Endodermal cell (in vitro differentiated cells): Measurements from ENCODE around the gene KAZN. TPM values are rescaled to one million over a fixed set of nuclear protein-coding genes. Genes with fewer than 3 reads are reported as not detected.
"Not testable (repeated sequence)": the region's sequence is repeated elsewhere in the genome, so short reads cannot be mapped to it uniquely, and the experiment has no call there.

Experiments used
- DNase-seq: peaks from one replicate; pipeline ENCODE4 v3.0.0-alpha.2; 2017
- H3K27ac ChIP-seq: 2 replicates; pipeline ENCODE4 v1.5.1; 2013; ENCODE audit warnings: mild to moderate bottlenecking, low read depth, low read length, moderate library complexity
- H3K27me3 ChIP-seq: 2 replicates; pipeline ENCODE4 v1.6.1; 2013; ENCODE audit warnings: mild to moderate bottlenecking, low read length, moderate library complexity; ENCODE audit not compliant: insufficient read depth, control insufficient read depth, poor library complexity, severe bottlenecking
- H3K36me3 ChIP-seq: 2 replicates; pipeline ENCODE4 v1.7.0; 2013; ENCODE audit warnings: mild to moderate bottlenecking, low read length, moderate library complexity; ENCODE audit not compliant: control insufficient read depth, insufficient read depth
- H3K4me1 ChIP-seq: one replicate; pipeline ENCODE4 v1.7.0; 2013; ENCODE audit warnings: low read length; ENCODE audit not compliant: control insufficient read depth, insufficient read depth
- H3K4me3 ChIP-seq: 2 replicates; pipeline ENCODE4 v1.5.1; 2013; ENCODE audit warnings: mild to moderate bottlenecking, low read length, moderate library complexity
- H3K9ac ChIP-seq: 2 replicates; pipeline ENCODE4 v1.6.1; 2013; ENCODE audit warnings: mild to moderate bottlenecking, low read length, moderate library complexity; ENCODE audit not compliant: poor library complexity, severe bottlenecking; ENCODE audit errors: extremely low read depth
- H3K9me3 ChIP-seq: 2 replicates; pipeline ENCODE4 v1.6.1; 2013; ENCODE audit warnings: mild to moderate bottlenecking, low read length, moderate library complexity; ENCODE audit not compliant: control insufficient read depth
- H3K27ac Mint-ChIP-seq: 2 replicates; pipeline ENCODE4 v1.8.0; 2020; ENCODE audit warnings: mixed read lengths
- H3K27me3 Mint-ChIP-seq: 2 replicates; pipeline ENCODE4 v1.8.0; 2021; ENCODE audit warnings: mild to moderate bottlenecking, mixed read lengths; ENCODE audit not compliant: insufficient read depth
- H3K36me3 Mint-ChIP-seq: 2 replicates; pipeline ENCODE4 v1.8.0; 2020; ENCODE audit warnings: low read depth, mixed read lengths
- H3K4me1 Mint-ChIP-seq: 2 replicates; pipeline ENCODE4 v1.8.0; 2020; ENCODE audit warnings: mixed read lengths
- H3K4me3 Mint-ChIP-seq: 2 replicates; pipeline ENCODE4 v1.8.0; 2020; ENCODE audit warnings: mild to moderate bottlenecking, moderate library complexity, mixed read lengths
- H3K9me3 Mint-ChIP-seq: 2 replicates; pipeline ENCODE4 v1.8.0; 2020; ENCODE audit warnings: mild to moderate bottlenecking, mixed read lengths
- WGBS, 2 experiments: methylation state at CpG; one replicate each; pipeline versions ENCODE4 v1.1.5 to v1.1.7; 2013; ENCODE audit warnings: missing lambda C conversion rate in 2 of 2, mixed read lengths in 1 of 2; ENCODE audit not compliant: insufficient coverage in 1 of 2, insufficient read length in 1 of 2; 5-methylcytosine and 5-hydroxymethylcytosine counted together
- total RNA-seq, 2 donors: library from RNA; stranded (reverse); fragmentation: NEBNext Ultra II Directional in 1 of 2; extraction: Animal tissue kit (Norgen Biotek cat#: 25700) in 1 of 2; gene quantifications; 2 replicates in 1 of 2; 3 replicates in 1 of 2; pipeline ENCODE4 v1.2.1, GENCODE V29; 2021
- TF ChIP-seq, protein P1 (sequence below): fragments of 200-600 bp; sonication (generic); conservative IDR thresholded peaks from 2 replicates; pipeline ENCODE4 v1.5.0; 2021; ENCODE audit warnings: antibody characterized with exemption, mild to moderate bottlenecking

KAZN gene
- total RNA-seq, 2 donors from 2014 or later, result 12.4 to 13.9 TPM

DNA sequence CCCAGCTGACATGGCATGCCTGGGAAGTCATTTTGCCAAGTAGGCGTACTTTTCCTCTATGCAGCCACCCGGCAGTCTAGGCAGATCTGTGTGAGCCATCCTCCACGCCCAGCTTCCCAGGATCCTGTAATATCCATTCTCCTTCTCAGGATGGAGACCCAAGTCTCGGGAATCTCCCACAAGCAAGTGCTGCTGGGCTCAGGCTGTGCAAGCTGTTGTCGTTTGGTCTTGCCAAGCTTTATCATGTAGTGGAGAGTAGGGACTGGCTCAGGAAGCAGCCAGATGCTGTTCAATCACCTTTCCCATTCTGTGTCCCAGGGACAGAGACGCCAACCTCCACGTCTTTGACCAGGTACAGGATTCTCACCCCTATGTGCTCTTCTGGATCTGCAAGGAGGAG, 363.9 kb downstream of the KAZN start:
- Histone ChIP-seq H3K4me1 (no peaks in the 10 kb centered on the region), H3K9ac (no peak overlapping the region), H3K9me3 (peaks cover 2% of the 10 kb centered on the region), H3K27me3 (no peaks in the 10 kb centered on the region), H3K4me3 (no peak overlapping the region), H3K36me3 (peaks cover 5% of the 10 kb centered on the region), H3K27ac (no peak overlapping the region)
- Mint-ChIP-seq H3K27ac (no peak overlapping the region), H3K4me3 (no peak overlapping the region), H3K9me3 (peaks cover 4% of the 10 kb centered on the region), H3K27me3 (no peaks in the 10 kb centered on the region), H3K4me1 (no peaks in the 10 kb centered on the region), H3K36me3 (peaks cover 33% of the 10 kb centered on the region)
- WGBS, 2 experiments, result 95 to 100% methylated on average over 5 to 7 of the region's 7 CpGs
- TF ChIP-seq, protein P1, sequence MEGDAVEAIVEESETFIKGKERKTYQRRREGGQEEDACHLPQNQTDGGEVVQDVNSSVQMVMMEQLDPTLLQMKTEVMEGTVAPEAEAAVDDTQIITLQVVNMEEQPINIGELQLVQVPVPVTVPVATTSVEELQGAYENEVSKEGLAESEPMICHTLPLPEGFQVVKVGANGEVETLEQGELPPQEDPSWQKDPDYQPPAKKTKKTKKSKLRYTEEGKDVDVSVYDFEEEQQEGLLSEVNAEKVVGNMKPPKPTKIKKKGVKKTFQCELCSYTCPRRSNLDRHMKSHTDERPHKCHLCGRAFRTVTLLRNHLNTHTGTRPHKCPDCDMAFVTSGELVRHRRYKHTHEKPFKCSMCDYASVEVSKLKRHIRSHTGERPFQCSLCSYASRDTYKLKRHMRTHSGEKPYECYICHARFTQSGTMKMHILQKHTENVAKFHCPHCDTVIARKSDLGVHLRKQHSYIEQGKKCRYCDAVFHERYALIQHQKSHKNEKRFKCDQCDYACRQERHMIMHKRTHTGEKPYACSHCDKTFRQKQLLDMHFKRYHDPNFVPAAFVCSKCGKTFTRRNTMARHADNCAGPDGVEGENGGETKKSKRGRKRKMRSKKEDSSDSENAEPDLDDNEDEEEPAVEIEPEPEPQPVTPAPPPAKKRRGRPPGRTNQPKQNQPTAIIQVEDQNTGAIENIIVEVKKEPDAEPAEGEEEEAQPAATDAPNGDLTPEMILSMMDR, result no peak
- no peak for DNase-seq

DNA sequence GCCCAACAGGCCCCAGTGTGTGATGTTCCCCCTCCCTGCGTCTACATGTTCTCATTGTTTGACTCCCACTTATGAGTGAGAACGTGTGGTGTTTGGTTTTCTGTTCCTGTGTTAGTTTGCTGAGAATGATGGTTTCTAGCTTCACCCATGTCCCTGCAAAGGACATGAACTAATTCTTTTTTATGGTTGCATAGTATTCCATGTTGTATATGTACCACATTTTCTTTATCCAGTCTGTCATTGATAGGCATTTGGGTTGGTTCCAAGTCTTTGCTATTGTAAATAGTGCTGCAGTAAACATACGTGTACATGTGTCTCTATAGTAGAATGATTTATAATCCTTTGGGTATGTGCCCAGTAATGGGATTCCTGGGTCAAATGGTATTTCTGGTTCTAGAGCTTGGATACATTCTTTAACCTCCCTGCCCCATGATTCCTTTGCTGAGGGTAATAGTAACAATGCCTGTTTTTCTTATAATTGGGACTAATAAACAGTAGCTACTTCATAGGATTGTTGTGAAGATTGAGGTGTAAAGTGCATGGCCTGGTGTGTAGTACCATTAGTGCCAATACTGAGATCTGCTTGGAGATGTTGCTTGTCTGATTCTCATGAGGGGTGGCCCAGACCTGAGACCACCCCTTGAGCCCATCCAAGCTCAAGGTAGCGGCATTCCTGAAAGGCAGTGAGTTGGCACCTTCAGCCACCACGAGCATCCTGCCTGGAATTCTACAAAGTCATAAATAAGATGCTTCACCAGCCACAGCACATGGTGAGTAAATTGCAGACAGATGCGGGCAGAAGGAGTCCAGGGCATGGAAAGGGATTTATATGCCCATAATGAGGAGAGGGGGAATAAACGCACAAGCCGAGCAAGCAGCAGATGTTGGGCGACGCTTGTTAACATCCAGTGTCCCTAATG, 365.6 kb downstream of the KAZN start:
- not testable (repeated sequence) for H3K9me3 ChIP-seq, H3K9me3 Mint-ChIP-seq, H3K4me1 Mint-ChIP-seq, H3K36me3 ChIP-seq, H3K4me3 Mint-ChIP-seq, H3K4me1 ChIP-seq, H3K4me3 ChIP-seq, H3K27me3 Mint-ChIP-seq, DNase-seq, H3K9ac ChIP-seq, H3K27ac Mint-ChIP-seq, H3K27ac ChIP-seq, H3K27me3 ChIP-seq
- 90 to 98% methylated on average over 9 to 10 of the region's 10 CpGs for WGBS, 2 experiments
- peaks cover 35% of the 10 kb centered on the region for H3K36me3 Mint-ChIP-seq

DNA sequence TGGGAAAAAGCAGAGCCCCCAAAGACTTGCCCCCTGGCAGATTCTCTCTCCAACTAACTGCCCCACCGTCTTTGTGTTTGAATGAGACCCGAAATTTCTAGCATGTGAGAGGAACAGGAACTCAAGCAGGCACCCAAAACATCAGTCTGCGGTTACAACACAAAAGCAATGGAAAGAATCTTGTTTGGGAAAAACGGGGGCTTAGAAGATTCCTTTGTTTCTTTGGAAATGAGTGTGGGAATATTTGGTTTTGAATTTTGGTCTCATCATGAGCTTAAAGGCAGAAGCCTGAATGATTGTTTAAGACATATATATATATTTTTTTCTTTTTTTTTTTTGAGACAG, 366.2 kb downstream of the KAZN start:
- 91 to 92% methylated on average over 2 to 4 of the region's 4 CpGs for WGBS, 2 experiments
- H3K4me1 ChIP-seq, result no peaks in the 10 kb centered on the region
- no peak overlapping the region for H3K27ac Mint-ChIP-seq
- no peak overlapping the region for H3K4me3 ChIP-seq
- H3K9me3 ChIP-seq, result peaks cover 6% of the 10 kb centered on the region
- H3K9me3 Mint-ChIP-seq, result peaks cover 6% of the 10 kb centered on the region
- H3K27me3 Mint-ChIP-seq, result no peaks in the 10 kb centered on the region
- TF ChIP-seq, protein P1, result no peak
- H3K9ac ChIP-seq, result no peak overlapping the region
- H3K27ac ChIP-seq, result no peak overlapping the region
- peaks cover 5% of the 10 kb centered on the region for H3K36me3 ChIP-seq
- no peaks in the 10 kb centered on the region for H3K4me1 Mint-ChIP-seq
- no peak for DNase-seq
- no peak overlapping the region for H3K4me3 Mint-ChIP-seq
- peaks cover 35% of the 10 kb centered on the region for H3K36me3 Mint-ChIP-seq
- no peaks in the 10 kb centered on the region for H3K27me3 ChIP-seq
